Measurements from ENCODE around the gene SLC13A5.
"Not testable (repeated sequence)": the region's sequence is repeated elsewhere in the genome, so short reads cannot be mapped to it uniquely, and the experiment has no call there.

The SLC13A5 gene

GRCh38 chr17:6713130-6713917 lies at the start of gene SLC13A5:
Gene SLC13A5 (minus strand): TSS chr17:6713369. CDS start chr17:6713333, 36 bp downstream.
- DNase-seq, result peak; percentile 85

GRCh38 chr17:6761779-6762178 lies 48.6 kb upstream of the SLC13A5 start:
- DNase-seq, result no peak

GRCh38 chr17:6757747-6758146 lies 44.6 kb upstream of the SLC13A5 start:
- DNase-seq, result no peak

- DNase-seq, result no peak
Observed at GRCh38 chr17:6756425-6757031, 43.4 kb upstream of the SLC13A5 start.

GRCh38 chr17:6755731-6756184 lies 42.6 kb upstream of the SLC13A5 start, which contains the start of gene XAF1:
Gene XAF1 (plus strand): TSS chr17:6756046. CDS start chr17:6756079, 33 bp downstream.
- DNase-seq, result no peak

- no peak for DNase-seq
Observed at GRCh38 chr17:6755281-6755680, 42.1 kb upstream of the SLC13A5 start.

GRCh38 chr17:6753546-6753945 lies 40.4 kb upstream of the SLC13A5 start:
- DNase-seq, result peak; percentile 39

- DNase-seq, result peak; percentile 54
Observed at GRCh38 chr17:6753006-6753445, 39.9 kb upstream of the SLC13A5 start.

- no peak for DNase-seq
Observed at GRCh38 chr17:6752068-6752909, 39.1 kb upstream of the SLC13A5 start.

- no peak for DNase-seq
Observed at GRCh38 chr17:6749519-6749918, 36.4 kb upstream of the SLC13A5 start.

GRCh38 chr17:6748617-6749016 lies 35.4 kb upstream of the SLC13A5 start:
- no peak for DNase-seq

GRCh38 chr17:6746665-6747064 lies 33.5 kb upstream of the SLC13A5 start:
- not testable (repeated sequence) for DNase-seq

GRCh38 chr17:6729531-6729930 lies 16.4 kb upstream of the SLC13A5 start:
- DNase-seq, result no peak

GRCh38 chr17:6724009-6724408 lies 10.8 kb upstream of the SLC13A5 start:
- no peak for DNase-seq

GRCh38 chr17:6721744-6722143 lies 8.6 kb upstream of the SLC13A5 start:
- DNase-seq, result no peak

GRCh38 chr17:6716736-6717135 lies 3.6 kb upstream of the SLC13A5 start:
- no peak for DNase-seq

- DNase-seq, result no peak
Observed at GRCh38 chr17:6714315-6714874, 1.2 kb upstream of the SLC13A5 start.

GRCh38 chr17:6713918-6714271 lies 726 bp upstream of the SLC13A5 start:
- no peak for DNase-seq

GRCh38 chr17:6712854-6713129 lies 377 bp downstream of the SLC13A5 start:
- DNase-seq, result no peak

GRCh38 chr17:6712058-6712853 lies 913 bp downstream of the SLC13A5 start:
- DNase-seq, result peak; percentile 42

- DNase-seq, result no peak
Observed at GRCh38 chr17:6711681-6712057, 1.5 kb downstream of the SLC13A5 start.

GRCh38 chr17:6711081-6711674 lies 2.0 kb downstream of the SLC13A5 start:
- DNase-seq, result no peak
